ENCODE results near the gene PIK3C2B.

PIK3C2B gene

DNA sequence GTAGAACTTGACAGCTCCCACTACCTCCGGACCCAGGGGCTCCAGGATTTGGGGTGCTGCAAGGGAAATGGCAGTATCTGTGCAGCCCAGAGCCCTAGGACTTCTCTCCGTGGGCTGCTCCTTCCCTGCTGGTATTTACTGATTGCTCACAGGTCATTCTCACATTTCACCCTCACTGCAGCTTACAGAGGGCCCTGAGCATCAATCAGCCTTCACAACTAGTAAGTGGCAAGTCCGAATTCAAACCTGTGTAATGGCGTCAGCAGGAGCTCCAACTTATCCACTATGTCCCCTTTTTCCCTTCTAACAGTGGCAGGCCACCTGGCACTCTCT lies 32.4 kb downstream of the PIK3C2B start:
- DNase-seq (ENCODE audit: extremely low read depth, insufficient read length) = no peak
- H3K36me3 ChIP-seq (ENCODE audit: control insufficient read depth, insufficient read depth, low read length) = peaks cover 6% of the 10 kb centered on the region
- H3K27me3 ChIP-seq (replicated peaks; ENCODE audit: control insufficient read depth, insufficient read depth, low read length) = no peaks in the 10 kb centered on the region
- no peak overlapping the region for H3K4me3 ChIP-seq (replicated peaks; ENCODE audit: low read depth, low read length)
- TF ChIP-seq, protein P1, sequence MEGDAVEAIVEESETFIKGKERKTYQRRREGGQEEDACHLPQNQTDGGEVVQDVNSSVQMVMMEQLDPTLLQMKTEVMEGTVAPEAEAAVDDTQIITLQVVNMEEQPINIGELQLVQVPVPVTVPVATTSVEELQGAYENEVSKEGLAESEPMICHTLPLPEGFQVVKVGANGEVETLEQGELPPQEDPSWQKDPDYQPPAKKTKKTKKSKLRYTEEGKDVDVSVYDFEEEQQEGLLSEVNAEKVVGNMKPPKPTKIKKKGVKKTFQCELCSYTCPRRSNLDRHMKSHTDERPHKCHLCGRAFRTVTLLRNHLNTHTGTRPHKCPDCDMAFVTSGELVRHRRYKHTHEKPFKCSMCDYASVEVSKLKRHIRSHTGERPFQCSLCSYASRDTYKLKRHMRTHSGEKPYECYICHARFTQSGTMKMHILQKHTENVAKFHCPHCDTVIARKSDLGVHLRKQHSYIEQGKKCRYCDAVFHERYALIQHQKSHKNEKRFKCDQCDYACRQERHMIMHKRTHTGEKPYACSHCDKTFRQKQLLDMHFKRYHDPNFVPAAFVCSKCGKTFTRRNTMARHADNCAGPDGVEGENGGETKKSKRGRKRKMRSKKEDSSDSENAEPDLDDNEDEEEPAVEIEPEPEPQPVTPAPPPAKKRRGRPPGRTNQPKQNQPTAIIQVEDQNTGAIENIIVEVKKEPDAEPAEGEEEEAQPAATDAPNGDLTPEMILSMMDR (IDR thresholded peaks at IDR 0.05; ENCODE audit: insufficient read depth, low read length, poor library complexity, severe bottlenecking) = no peak

DNA sequence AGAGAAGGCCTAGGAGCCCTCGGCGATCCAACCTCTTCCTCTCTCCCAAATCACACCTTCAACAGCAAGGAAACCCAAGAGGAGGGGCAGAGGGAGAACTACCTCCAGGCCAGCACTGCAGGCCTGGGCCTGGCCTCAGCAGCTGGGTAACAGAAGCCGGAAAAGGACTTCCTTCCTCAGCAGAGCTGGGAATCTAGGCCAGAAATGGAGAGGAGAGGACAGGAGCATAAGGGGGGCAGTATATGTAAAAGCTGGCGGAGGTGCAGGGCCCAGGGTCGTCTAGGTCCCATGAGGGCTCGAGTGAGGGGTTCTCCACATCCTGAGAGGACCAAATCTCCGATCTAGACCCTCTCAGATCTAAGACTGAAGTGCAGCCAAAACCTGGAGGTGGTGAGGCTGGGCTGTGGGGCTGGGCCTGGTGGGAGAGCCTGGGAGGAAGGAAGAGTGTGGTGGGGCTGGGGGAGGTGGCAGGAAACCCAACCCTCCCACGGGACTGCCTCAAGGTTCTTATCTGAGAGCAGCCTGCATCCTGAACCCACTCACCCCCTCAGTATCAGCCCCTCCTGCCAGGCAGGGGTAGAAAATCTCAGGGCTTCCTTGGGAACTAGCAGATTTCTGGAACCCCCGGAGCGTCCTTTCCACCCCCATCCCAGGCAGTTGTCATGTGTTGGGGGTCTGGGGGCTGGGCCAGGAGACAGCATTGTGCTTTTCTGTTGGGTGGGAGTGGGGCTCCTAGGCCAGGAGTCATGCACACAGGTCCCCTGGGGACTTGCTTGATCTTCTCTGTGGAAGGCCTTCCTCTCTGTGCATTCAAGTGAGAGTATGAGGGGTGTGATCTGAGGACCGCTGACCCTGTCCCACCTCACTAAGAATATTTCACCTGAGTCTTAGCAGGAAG lies 33.0 kb downstream of the PIK3C2B start:
- peak; percentile 71 for DNase-seq (ENCODE audit: extremely low read depth, insufficient read length)
- Histone ChIP-seq H3K36me3 (ENCODE audit: control insufficient read depth, insufficient read depth, low read length) (peaks cover 6% of the 10 kb centered on the region), H3K4me3 (replicated peaks; ENCODE audit: low read depth, low read length) (no peak overlapping the region), H3K27me3 (replicated peaks; ENCODE audit: control insufficient read depth, insufficient read depth, low read length) (no peaks in the 10 kb centered on the region)
- TF ChIP-seq, protein P1 (IDR thresholded peaks at IDR 0.05; ENCODE audit: insufficient read depth, low read length, poor library complexity, severe bottlenecking) = no peak

DNA sequence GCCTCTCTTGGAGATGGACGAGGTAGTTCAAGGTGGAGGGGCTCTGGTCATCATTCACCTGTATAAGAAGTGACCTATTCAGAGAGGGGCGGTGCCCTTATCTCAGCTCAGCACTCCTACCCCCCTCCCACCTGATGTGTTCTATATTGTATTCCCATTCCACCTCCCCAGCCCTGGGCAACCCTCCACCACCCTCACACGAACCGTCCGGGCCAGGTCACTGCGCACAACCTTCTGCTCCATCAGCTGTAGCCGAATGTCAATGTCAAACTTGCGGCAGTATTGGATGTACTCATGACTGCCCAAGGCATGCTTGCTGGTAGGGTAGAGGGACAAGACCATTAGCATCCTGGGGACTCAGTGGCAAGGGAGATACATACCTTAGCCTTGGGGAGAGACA lies 34.3 kb downstream of the PIK3C2B start:
- TF ChIP-seq, protein P1 (IDR thresholded peaks at IDR 0.05; ENCODE audit: insufficient read depth, low read length, poor library complexity, severe bottlenecking) = no peak
- peaks cover 6% of the 10 kb centered on the region for H3K36me3 ChIP-seq (ENCODE audit: control insufficient read depth, insufficient read depth, low read length)
- no peaks in the 10 kb centered on the region for H3K27me3 ChIP-seq (replicated peaks; ENCODE audit: control insufficient read depth, insufficient read depth, low read length)
- no peak overlapping the region for H3K4me3 ChIP-seq (replicated peaks; ENCODE audit: low read depth, low read length)
- DNase-seq (ENCODE audit: extremely low read depth, insufficient read length) = no peak

DNA sequence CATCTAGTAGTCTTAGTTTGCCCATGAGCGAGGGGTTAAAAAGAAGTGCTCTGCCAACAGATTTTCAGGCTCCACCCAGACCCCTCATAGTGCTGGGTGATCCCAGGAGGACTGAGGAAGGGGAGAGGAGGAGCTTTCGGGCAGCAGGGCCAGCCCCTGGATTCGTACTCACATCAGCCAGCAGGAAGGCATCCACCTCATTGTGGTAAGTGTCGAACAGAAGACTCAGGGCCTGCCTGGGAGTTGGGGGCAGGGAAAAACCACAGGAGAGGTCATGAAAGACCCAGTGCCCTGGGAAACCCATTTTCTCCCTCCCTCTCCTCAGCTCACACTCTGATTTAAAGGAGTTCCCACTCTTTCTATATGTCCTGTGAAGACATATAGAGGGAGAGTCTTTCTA lies 34.9 kb downstream of the PIK3C2B start:
- Histone ChIP-seq H3K36me3 (ENCODE audit: control insufficient read depth, insufficient read depth, low read length) (peaks cover 6% of the 10 kb centered on the region), H3K27me3 (replicated peaks; ENCODE audit: control insufficient read depth, insufficient read depth, low read length) (no peaks in the 10 kb centered on the region), H3K4me3 (replicated peaks; ENCODE audit: low read depth, low read length) (no peak overlapping the region)
- TF ChIP-seq, protein P1 (IDR thresholded peaks at IDR 0.05; ENCODE audit: insufficient read depth, low read length, poor library complexity, severe bottlenecking) = no peak
- DNase-seq (ENCODE audit: extremely low read depth, insufficient read length) = no peak

DNA sequence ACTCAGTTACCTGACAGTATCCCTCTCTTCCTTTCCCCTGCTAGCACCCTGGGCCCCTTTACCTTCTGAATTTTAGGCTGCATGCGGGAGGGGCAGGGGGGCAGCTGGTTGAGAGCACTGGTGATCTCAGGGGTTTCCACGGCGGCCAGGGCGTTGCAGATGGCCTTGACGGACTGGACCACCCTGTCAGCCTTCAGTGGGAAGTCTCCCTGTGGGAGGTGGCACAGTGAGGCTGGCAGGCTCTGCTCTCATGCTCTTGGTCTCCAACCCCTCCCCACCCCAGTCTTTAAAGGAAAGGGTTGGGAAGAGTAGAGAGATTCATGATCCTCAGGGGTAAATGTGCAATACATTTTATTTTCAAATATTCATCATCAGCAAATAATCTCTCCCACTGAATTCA lies 36.9 kb downstream of the PIK3C2B start:
- H3K27me3 ChIP-seq (replicated peaks; ENCODE audit: control insufficient read depth, insufficient read depth, low read length) = no peaks in the 10 kb centered on the region
- no peak for DNase-seq (ENCODE audit: extremely low read depth, insufficient read length)
- no peak overlapping the region for H3K4me3 ChIP-seq (replicated peaks; ENCODE audit: low read depth, low read length)
- TF ChIP-seq, protein P1 (IDR thresholded peaks at IDR 0.05; ENCODE audit: insufficient read depth, low read length, poor library complexity, severe bottlenecking) = no peak
- peaks cover 5% of the 10 kb centered on the region for H3K36me3 ChIP-seq (ENCODE audit: control insufficient read depth, insufficient read depth, low read length)

Data from GM06990 (cell line).